Islet precursor cell (in vitro differentiated cells): ENCODE results near the gene PAX5.

ENCODE experiments used
- DNase-seq: peaks from one replicate; pipeline ENCODE4 v3.0.0-alpha.2; 2018

PAX5 gene

GRCh38 chr9:36826581-36826980, 207.5 kb downstream of the PAX5 start:
- no peak for DNase-seq

GRCh38 chr9:36825179-36825578, 208.9 kb downstream of the PAX5 start:
- no peak for DNase-seq

GRCh38 chr9:36823934-36824333, 210.1 kb downstream of the PAX5 start:
- no peak for DNase-seq

- DNase-seq = no peak
These were observed 210.6 kb downstream of the PAX5 start for GRCh38 chr9:36823466-36823865.

GRCh38 chr9:36822201-36822600, 211.9 kb downstream of the PAX5 start:
- no peak for DNase-seq

- DNase-seq = no peak
These were observed 213.6 kb downstream of the PAX5 start for GRCh38 chr9:36820392-36820861.

- DNase-seq = peak; percentile 93
These were observed 214.8 kb downstream of the PAX5 start for GRCh38 chr9:36818965-36819870.

- no peak for DNase-seq
These were observed 215.7 kb downstream of the PAX5 start for GRCh38 chr9:36818242-36818938.

- peak; percentile 46 for DNase-seq
These were observed 216.8 kb downstream of the PAX5 start for GRCh38 chr9:36817160-36817834.

- DNase-seq = no peak
These were observed 217.7 kb downstream of the PAX5 start for GRCh38 chr9:36816371-36816770.

- no peak for DNase-seq
These were observed 218.3 kb downstream of the PAX5 start for GRCh38 chr9:36815566-36816348.

GRCh38 chr9:36815023-36815422, 219.0 kb downstream of the PAX5 start:
- no peak for DNase-seq

- no peak for DNase-seq
These were observed 220.9 kb downstream of the PAX5 start for GRCh38 chr9:36813154-36813553.

- DNase-seq = no peak
These were observed 221.5 kb downstream of the PAX5 start for GRCh38 chr9:36812556-36812955.

- no peak for DNase-seq
These were observed 225.8 kb downstream of the PAX5 start for GRCh38 chr9:36808251-36808650.

GRCh38 chr9:36803961-36804360, 230.1 kb downstream of the PAX5 start:
- DNase-seq = no peak

GRCh38 chr9:36802201-36802920, 231.7 kb downstream of the PAX5 start:
- DNase-seq = peak; percentile 84

GRCh38 chr9:36800455-36800854, 233.6 kb downstream of the PAX5 start:
- no peak for DNase-seq

GRCh38 chr9:36798350-36799065, 235.6 kb downstream of the PAX5 start:
- DNase-seq = no peak

- no peak for DNase-seq
These were observed 236.4 kb downstream of the PAX5 start for GRCh38 chr9:36797471-36798220.
